Small intestine (tissue), 7 donors: ENCODE data around the gene C6orf52. TPM values are rescaled to one million over a fixed set of nuclear protein-coding genes. Genes with fewer than 3 reads are reported as not detected.

ENCODE experiments used
- DNase-seq, 2 donors: peaks; one replicate each; pipeline versions ENCODE4 v3.0.0 to v3.0.0-alpha.2; 2013
- FAIRE-seq: peaks from 2 replicates; lab custom pipeline; 2012; peaks lifted over from hg19 to GRCh38; lab: Jason Lieb, UNC
- H3K27ac ChIP-seq, 3 donors: one replicate each; pipeline ENCODE4 v1.5.1; 2013; ENCODE audit warnings: low read length in 2 of 3, mild to moderate bottlenecking in 2 of 3, control low read depth in 1 of 3, inconsistent platforms in 1 of 3, low read depth in 1 of 3, moderate library complexity in 1 of 3
- H3K27me3 ChIP-seq, 3 donors: one replicate each; pipeline ENCODE4 v1.6.1; 2013; ENCODE audit warnings: low read length in 3 of 3, inconsistent platforms in 1 of 3; ENCODE audit not compliant: control insufficient read depth in 3 of 3, insufficient read depth in 3 of 3
- H3K36me3 ChIP-seq, 3 donors: one replicate each; pipeline ENCODE4 v1.6.1; 2013; ENCODE audit warnings: low read length in 3 of 3, inconsistent platforms in 1 of 3, low read depth in 1 of 3, mild to moderate bottlenecking in 1 of 3, moderate library complexity in 1 of 3; ENCODE audit not compliant: control insufficient read depth in 3 of 3, insufficient read depth in 2 of 3
- H3K4me1 ChIP-seq, 3 donors: one replicate each; pipeline ENCODE4 v1.6.1; 2013; ENCODE audit warnings: low read length in 2 of 3, inconsistent platforms in 1 of 3, low read depth in 1 of 3, mild to moderate bottlenecking in 1 of 3, moderate library complexity in 1 of 3; ENCODE audit not compliant: control insufficient read depth in 3 of 3, insufficient read depth in 2 of 3
- H3K4me3 ChIP-seq, 3 donors: one replicate each; pipeline ENCODE4 v1.5.1; 2013; ENCODE audit warnings: low read length in 3 of 3, control low read depth in 1 of 3, inconsistent platforms in 1 of 3, low read depth in 1 of 3, mild to moderate bottlenecking in 1 of 3, moderate library complexity in 1 of 3
- H3K9me3 ChIP-seq, 2 donors: one replicate each; pipeline ENCODE4 v1.6.1; 2013; ENCODE audit warnings: low read depth in 1 of 2, low read length in 1 of 2; ENCODE audit not compliant: control insufficient read depth in 2 of 2, insufficient read depth in 1 of 2
- WGBS, 3 donors: extraction: QIAGEN DNeasy Blood & Tissue Kit; methylation state at CpG; one replicate each; pipeline ENCODE4 v1.1.7; 2013; 5-methylcytosine and 5-hydroxymethylcytosine counted together
- polyA plus RNA-seq, 4 donors: library from polyadenylated mRNA; stranded (reverse) in 3 of 4; unstranded in 1 of 4; fragments of 200-250 nt in 3 of 4; fragments of 120-200 nt in 1 of 4; gene quantifications; one replicate each; pipeline versions ENCODE4 v1.2.1 to v1.2.3, GENCODE V29; 2013
- donor health status: healthy with polysubstance abuse.
- donor health status: control.
- donor health status: control.
- donor health status: Bipolar disorder and iron deficiency.
- donor health status: healthy.

C6orf52 gene
- polyA plus RNA-seq, 4 donors, result 1.6 to 7.8 (median 4.0) TPM

- 93 to 95% (median 95%) methylated on average over 17 of the region's 17 CpGs for WGBS, 3 donors
- no peak for DNase-seq
- Histone ChIP-seq H3K27me3 (no peaks in the 10 kb centered on the region), H3K9me3 (peaks cover 0 to 2% of the 10 kb centered on the region in 2 donors), H3K4me3 (no peak overlapping the region), H3K4me1 (no peaks in the 10 kb centered on the region), H3K27ac (no peak overlapping the region), H3K36me3 (peaks cover 0 to 37% (median 9%) of the 10 kb centered on the region in 3 donors)
- FAIRE-seq, result no peak
These were observed 38.8 kb upstream of the C6orf52 start for GRCh38 chr6:10733151-10733715.

- H3K27me3 ChIP-seq, result no peaks in the 10 kb centered on the region
- FAIRE-seq (no peak), DNase-seq (no peak)
- no peaks in the 10 kb centered on the region for H3K4me1 ChIP-seq
- H3K36me3 ChIP-seq, result peaks cover 2 to 53% (median 12%) of the 10 kb centered on the region in 3 donors
- no peak overlapping the region for H3K4me3 ChIP-seq
- peaks cover 0 to 2% of the 10 kb centered on the region in 2 donors for H3K9me3 ChIP-seq
- no peak overlapping the region for H3K27ac ChIP-seq
- 83 to 88% (median 85%) methylated on average over 3 of the region's 3 CpGs for WGBS, 3 donors
These were observed 35.8 kb upstream of the C6orf52 start for GRCh38 chr6:10730254-10730653.

- FAIRE-seq (no peak), DNase-seq (no peak)
- H3K9me3 ChIP-seq, result no peaks in the 10 kb centered on the region
- peaks cover 2 to 35% (median 7%) of the 10 kb centered on the region in 3 donors for H3K36me3 ChIP-seq
- peaks cover 3 to 23% (median 6%) of the 10 kb centered on the region in 3 donors for H3K4me1 ChIP-seq
- H3K27ac ChIP-seq, result no peak overlapping the region
- WGBS, 3 donors, result 88 to 92% (median 88%) methylated on average over 9 of the region's 9 CpGs
- no peak overlapping the region for H3K4me3 ChIP-seq
- no peaks in the 10 kb centered on the region for H3K27me3 ChIP-seq
These were observed 31.3 kb upstream of the C6orf52 start for GRCh38 chr6:10725716-10726115.

GRCh38 chr6:10725044-10725443 lies 30.6 kb upstream of the C6orf52 start:
- no peak overlapping the region for H3K27ac ChIP-seq
- no peak for DNase-seq
- H3K27me3 ChIP-seq, result no peaks in the 10 kb centered on the region
- peaks cover 3 to 23% (median 6%) of the 10 kb centered on the region in 3 donors for H3K4me1 ChIP-seq
- no peak for FAIRE-seq
- H3K9me3 ChIP-seq, result no peaks in the 10 kb centered on the region
- peaks cover 2 to 35% (median 4%) of the 10 kb centered on the region in 3 donors for H3K36me3 ChIP-seq
- no peak overlapping the region for H3K4me3 ChIP-seq
- WGBS, 3 donors, result 45 to 69% (median 53%) methylated on average over 6 of the region's 6 CpGs

DNA sequence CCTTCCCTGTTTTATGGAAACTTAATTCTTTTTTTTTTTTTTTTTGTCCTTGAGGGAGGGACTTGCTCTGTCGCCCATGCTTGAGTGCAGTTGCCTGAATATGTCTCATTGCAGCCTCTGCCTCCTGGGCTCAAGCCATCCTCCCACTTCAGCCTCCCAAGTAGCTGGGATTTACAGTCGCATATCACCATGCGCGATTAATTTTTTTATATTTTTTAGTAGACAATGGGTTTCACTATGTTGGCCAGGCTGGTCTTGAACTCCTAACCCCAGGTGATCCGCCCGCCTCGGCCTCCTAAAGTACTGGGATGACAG lies 29.1 kb upstream of the C6orf52 start:
- FAIRE-seq, result no peak
- Histone ChIP-seq H3K9me3 (peaks cover 0 to 8% of the 10 kb centered on the region in 2 donors), H3K27me3 (no peaks in the 10 kb centered on the region), H3K36me3 (peaks cover 2 to 23% (median 4%) of the 10 kb centered on the region in 3 donors), H3K4me3 (peak overlapping the region; percentile 21 to 85 (median 75)), H3K4me1 (peaks cover 3 to 23% (median 6%) of the 10 kb centered on the region in 3 donors), H3K27ac (peak overlapping the region; percentile 62 to 90 (median 85))
- WGBS, 3 donors, result 12 to 27% (median 22%) methylated on average over 7 of the region's 7 CpGs
- no peak for DNase-seq

GRCh38 chr6:10722820-10723566 lies 28.6 kb upstream of the C6orf52 start, which contains the start of gene TMEM14C:
Gene TMEM14C (plus strand): TSS chr6:10723070. CDS start chr6:10724614, 1,544 bp downstream.
- H3K4me1 ChIP-seq, result peaks cover 3 to 23% (median 6%) of the 10 kb centered on the region in 3 donors
- peaks cover 0 to 11% of the 10 kb centered on the region in 2 donors for H3K9me3 ChIP-seq
- peak within 1 kb of the TSS; percentile 74 to 90 (median 85) for H3K27ac ChIP-seq
- DNase-seq (peak; percentile 98 to 99), FAIRE-seq (no peak)
- WGBS, 3 donors, result 1% methylated on average over 44 to 55 of the region's 55 CpGs
- no peaks in the 10 kb centered on the region for H3K27me3 ChIP-seq
- H3K4me3 ChIP-seq, result peak within 1 kb of the TSS; percentile 38 to 85 (median 75)
- peaks cover 2 to 19% (median 4%) of the 10 kb centered on the region in 3 donors for H3K36me3 ChIP-seq

DNA sequence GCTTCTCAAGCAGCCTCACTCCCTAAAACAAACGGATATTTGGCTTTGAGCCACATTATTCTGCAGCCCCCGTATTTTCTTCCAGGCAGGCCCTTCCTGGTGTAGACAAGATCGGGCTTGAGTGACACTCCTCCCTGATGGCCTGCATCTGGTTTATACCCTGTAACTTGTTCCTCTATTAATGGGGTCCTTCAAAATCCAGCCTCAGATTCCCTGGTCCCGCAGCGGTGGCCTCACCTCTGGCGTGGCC lies 28.1 kb upstream of the C6orf52 start:
- no peak for DNase-seq
- peaks cover 3 to 23% (median 6%) of the 10 kb centered on the region in 3 donors for H3K4me1 ChIP-seq
- WGBS, 3 donors, result 2 to 5% (median 3%) methylated on average over 6 of the region's 6 CpGs
- FAIRE-seq, result no peak
- H3K27ac ChIP-seq, result peak overlapping the region; percentile 74 to 90 (median 85)
- H3K9me3 ChIP-seq, result peaks cover 0 to 11% of the 10 kb centered on the region in 2 donors
- H3K27me3 ChIP-seq, result no peaks in the 10 kb centered on the region
- H3K4me3 ChIP-seq, result peak overlapping the region; percentile 38 to 85 (median 75)
- peaks cover 2 to 15% (median 2%) of the 10 kb centered on the region in 3 donors for H3K36me3 ChIP-seq

- Histone ChIP-seq H3K4me3 (peak overlapping the region; percentile 38 to 85 (median 75)), H3K27me3 (no peaks in the 10 kb centered on the region), H3K9me3 (peaks cover 0 to 11% of the 10 kb centered on the region in 2 donors), H3K36me3 (peaks cover under 1 to 12% (median 2%) of the 10 kb centered on the region in 3 donors), H3K27ac (peak overlapping the region; percentile 74 to 90 (median 85)), H3K4me1 (peaks cover 3 to 23% (median 6%) of the 10 kb centered on the region in 3 donors)
- 77 to 89% (median 87%) methylated on average over 11 of the region's 11 CpGs for WGBS, 3 donors
- no peak for FAIRE-seq
- DNase-seq, result no peak
These were observed 27.6 kb upstream of the C6orf52 start for GRCh38 chr6:10721850-10722569.
